GM21529 (cell line): ENCODE results near the gene MAGI1.
"Not testable (repeated sequence)": the region's sequence is repeated elsewhere in the genome, so short reads cannot be mapped to it uniquely, and the experiment has no call there.

ENCODE experiments used
- ATAC-seq: cut with Tn5 transposase; IDR thresholded peaks from one replicate; pipeline ENCODE4 v1.9.1; 2021; ENCODE audit not compliant: unreplicated experiment

MAGI1 gene

DNA sequence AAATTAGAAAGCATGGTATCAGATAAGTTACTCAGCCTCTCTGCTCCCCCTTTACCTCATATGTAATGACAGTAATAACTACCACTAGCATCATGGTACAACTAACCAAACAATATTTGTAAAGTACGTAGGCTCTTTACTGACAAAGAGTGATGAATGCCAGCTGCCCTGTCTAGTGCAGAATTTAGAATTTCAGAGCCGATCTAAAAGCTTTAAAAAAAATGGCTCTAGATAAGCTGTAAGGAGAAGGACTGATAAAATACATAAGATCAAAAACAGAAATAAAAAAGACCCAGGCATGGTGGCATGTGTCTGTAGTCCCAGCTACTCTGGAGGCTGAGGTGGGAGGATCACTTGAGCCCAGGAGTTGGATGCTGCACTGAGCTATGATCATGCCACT lies 424.1 kb downstream of the MAGI1 start:
- no peak for ATAC-seq

DNA sequence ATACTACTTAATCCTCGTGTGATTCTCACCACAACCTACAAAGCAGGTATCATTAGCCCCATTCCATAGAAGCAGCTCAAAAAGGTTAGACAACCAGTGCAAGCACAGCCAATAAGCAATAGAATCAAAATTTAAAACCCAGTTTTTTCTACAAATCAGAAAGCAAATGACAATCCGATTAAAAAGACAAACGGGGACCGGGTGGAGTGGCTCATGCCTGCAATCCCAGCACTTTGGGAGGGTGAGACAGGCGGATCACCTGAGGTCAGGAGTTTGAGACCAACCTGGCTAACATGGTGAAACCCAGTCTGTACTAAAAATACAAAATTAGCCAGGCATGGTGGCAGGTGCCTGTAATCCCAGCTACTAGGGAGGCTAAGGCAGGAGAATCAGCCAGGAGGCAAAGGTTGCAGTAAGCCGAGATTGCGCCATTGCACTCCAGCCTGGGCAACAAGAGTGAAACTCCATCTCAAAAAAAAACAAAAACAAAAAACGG lies 430.7 kb downstream of the MAGI1 start:
- not testable (repeated sequence) for ATAC-seq

- no peak for ATAC-seq
Observed at GRCh38 chr3:65607101-65607500, 431.6 kb downstream of the MAGI1 start.

DNA sequence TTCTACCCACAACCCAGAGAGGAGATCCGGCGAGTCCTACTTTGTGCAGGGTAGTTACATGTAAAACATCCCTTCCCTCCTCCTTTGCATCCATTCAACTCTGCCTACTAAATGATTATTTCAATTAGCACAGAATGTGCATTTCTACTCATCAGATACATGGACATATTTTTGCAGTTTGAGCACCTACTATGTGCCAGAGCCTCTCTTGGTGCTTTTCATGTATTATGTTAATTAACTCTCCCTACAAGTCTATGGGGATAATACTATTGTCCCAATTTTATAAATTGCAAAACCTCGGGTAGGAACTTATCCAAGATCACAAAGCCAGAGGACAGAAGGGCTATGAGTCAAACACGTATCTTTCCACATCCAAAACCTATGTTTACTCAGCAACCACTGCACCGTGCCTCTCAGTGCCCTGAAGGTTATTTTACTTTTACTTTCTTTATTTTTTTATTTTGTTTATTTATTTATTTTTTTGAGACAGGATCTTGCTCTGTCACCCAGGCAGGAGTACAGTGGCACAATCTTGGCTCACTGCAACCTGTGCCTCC lies 432.8 kb downstream of the MAGI1 start:
- no peak for ATAC-seq

DNA sequence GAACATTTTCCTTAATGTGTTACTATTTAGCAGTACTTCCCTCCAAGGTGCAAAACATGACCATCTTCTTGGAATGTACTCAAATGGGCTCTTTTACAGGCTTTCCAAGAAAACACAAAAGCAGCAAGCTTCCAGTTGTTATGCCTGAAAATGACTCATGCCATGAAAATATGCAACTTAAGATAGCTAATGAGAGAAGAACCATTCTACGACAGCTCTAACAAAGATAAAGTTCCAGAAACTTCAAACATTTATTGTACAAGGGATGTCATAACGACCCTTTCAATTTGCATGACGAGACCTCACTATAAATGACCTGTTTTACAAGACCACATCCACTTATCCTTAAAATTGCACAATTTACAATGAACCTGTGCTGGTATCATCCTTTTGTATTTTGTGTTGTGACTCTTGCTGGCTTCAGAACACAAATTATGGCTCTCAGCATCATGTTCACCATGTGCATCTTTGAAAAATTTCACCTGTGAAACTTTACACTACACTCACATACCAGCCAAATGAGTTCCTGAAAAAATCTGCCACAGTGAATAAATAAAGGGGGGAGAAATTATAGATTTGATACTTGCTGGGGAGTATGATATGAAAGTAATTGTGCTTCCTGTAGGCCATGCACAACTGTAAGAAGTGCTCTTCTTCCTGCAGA lies 433.7 kb downstream of the MAGI1 start:
- ATAC-seq: no peak

GRCh38 chr3:65603631-65604030 lies 435.1 kb downstream of the MAGI1 start:
- ATAC-seq: no peak

GRCh38 chr3:65600888-65601287 lies 437.8 kb downstream of the MAGI1 start:
- no peak for ATAC-seq

DNA sequence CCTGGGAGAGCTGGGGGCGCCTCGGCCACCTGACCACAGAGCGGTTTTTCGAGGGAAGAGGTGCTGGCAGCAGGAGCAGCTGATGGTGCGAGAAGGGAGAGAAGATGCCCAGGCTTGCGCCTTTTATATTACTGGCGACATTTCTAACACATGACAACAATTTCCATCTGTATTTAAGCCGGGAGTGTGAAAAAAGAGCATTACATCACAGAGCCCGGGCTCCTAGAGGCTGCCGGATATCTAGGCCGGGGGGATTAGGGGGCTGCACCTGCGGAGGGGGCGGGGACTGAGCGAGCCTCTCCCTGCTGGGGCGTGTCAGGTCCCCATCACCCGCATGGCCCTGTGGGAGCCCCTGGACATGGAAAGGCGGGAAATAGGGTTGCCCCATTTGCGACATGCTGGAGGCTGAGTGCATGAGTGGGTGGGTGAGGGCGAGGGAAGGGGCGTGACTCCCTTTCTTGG lies 440.7 kb downstream of the MAGI1 start:
- ATAC-seq: no peak

DNA sequence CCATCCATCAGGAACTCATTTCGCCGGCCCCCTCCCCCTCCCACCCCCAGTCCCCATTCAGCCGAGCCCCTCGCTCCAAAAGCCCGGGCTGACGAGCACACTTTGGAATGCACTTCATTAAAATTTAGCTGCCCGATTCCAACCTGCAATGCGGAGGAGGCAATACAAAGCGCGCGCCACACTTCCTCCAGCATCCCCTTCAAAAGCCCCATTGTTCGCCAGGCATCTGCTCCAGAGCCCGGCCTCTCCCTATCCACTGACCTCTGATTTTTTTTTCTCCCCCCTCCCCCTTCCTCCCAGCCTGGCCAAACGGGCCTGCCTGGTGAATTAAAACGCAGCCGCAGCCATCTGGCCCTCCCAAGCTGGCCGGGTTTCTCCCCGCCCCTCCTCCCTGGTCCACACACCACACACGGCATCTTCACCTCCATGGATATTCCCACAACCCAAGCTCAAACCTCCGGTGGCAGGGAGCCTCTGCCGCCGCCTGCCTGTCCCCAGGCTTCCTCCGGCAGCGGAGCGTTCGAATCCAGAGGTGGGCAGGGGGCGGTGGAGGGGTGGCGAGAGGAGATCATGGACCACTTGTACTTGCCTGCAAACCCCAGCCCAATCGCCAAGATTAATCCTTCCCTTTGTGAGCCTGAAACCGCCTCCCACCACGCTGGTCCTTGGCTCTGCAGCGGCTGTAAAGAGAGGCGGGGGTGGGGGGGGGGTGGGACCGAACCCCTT lies 441.3 kb downstream of the MAGI1 start:
- ATAC-seq: no peak

- no peak for ATAC-seq
Observed at GRCh38 chr3:65596571-65597225, 442.0 kb downstream of the MAGI1 start.

GRCh38 chr3:65596029-65596300 lies 442.8 kb downstream of the MAGI1 start:
- ATAC-seq: no peak

DNA sequence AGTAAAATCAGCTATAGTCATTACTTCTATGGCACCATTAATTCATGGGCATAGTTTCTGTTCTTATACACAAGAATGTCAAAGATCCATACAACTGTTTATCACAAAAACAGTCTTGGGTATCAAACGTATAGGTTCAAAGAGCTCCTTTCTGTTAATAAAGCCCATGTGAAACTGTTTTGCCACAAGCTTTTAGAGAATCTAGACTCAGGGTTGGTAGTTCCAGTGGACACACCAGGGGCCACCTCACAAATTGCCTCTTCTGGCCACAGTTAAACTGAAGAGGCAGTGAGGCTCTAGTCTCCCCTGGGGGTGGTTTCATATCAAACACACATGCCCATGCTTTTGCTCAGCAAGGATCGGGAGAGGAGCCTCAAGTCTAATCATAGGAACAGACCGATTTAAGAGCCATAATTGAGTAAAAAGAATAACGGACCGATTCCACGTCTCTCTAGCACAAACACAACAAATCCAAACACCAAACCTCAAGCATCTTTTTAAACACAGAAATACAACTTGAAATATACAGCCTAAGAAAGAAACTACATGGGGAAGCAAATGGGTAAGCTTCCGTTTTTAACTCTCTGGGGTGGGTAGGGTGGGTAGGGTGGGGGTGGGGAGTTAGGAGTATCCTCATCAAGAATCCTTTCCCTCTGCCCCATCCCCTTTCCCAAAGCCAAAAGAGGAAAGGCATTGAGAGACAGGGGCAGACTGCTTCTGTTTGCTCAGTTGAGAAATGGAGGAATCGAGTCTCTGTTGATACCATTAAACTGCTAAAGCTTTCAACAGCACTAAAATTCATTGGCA lies 443.3 kb downstream of the MAGI1 start:
- ATAC-seq: no peak

GRCh38 chr3:65593780-65594752 lies 444.7 kb downstream of the MAGI1 start:
- ATAC-seq: no peak

GRCh38 chr3:65591313-65591712 lies 447.4 kb downstream of the MAGI1 start:
- ATAC-seq: no peak

GRCh38 chr3:65588884-65589283 lies 449.8 kb downstream of the MAGI1 start:
- no peak for ATAC-seq

- ATAC-seq: no peak
Observed at GRCh38 chr3:65587650-65588439, 450.9 kb downstream of the MAGI1 start.

GRCh38 chr3:65584913-65585312 lies 453.8 kb downstream of the MAGI1 start:
- no peak for ATAC-seq

DNA sequence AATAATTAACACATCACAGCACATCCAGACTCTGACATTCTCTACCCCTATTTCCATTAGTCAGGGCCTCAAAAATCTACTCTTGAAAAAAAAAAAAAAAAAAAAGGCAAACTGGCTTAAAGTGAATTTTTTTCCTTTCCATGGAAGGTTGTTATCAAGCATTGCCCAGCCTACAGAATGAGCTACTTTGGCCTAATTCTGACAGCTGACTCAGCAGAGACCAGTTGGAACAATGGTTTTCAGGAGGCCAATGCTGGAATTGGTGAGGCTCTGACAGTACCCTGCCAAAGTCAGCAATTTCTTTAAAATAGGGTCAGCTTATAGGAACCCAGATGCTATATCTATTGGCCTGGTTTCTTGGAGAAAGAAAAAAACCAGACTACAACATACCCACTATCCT lies 454.7 kb downstream of the MAGI1 start:
- no peak for ATAC-seq

DNA sequence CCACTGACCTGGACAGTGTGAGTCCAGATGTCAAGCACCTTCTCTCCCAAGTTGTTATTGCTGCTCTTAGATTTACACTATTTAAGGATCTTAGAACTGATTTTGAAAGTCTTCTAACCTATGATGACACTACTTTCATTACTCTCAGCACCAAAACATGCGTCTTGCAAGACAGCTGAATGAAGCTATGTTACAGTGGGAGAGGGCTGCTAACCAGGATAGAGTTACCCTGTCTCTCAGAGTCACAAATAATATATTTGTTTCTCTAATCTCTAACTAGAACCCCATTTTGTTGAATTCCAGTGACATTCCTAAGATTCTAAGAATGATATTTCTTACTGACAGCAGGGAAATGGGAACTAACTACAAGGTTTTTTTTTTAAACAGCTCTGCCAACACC lies 455.5 kb downstream of the MAGI1 start:
- no peak for ATAC-seq
